ENCODE data around the gene HLA-DRB1.
"Not testable (repeated sequence)": the region's sequence is repeated elsewhere in the genome, so short reads cannot be mapped to it uniquely, and the experiment has no call there.

HLA-DRB1 gene

DNA sequence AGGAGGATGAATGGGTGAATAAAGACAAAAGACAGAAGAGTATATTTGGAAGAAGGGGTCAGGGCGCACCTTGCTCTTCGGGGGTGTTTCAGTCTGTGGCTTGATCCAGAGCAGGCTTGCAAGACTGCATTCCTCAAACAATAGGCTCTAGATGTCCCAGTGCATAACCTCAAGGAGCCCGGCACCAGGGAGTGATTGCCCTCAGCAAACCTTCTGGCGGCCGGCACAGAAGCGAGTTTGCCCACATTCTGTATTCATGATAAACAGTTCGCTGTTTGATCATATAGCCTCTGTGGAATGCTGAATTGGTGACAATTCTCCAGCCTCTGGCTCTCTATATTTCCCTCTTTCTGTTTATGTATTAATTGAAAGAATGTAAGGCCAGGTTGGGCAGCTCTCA lies 29.9 kb downstream of the HLA-DRB1 start:
- DNase-seq (ENCODE audit: low spot score) = no peak

DNA sequence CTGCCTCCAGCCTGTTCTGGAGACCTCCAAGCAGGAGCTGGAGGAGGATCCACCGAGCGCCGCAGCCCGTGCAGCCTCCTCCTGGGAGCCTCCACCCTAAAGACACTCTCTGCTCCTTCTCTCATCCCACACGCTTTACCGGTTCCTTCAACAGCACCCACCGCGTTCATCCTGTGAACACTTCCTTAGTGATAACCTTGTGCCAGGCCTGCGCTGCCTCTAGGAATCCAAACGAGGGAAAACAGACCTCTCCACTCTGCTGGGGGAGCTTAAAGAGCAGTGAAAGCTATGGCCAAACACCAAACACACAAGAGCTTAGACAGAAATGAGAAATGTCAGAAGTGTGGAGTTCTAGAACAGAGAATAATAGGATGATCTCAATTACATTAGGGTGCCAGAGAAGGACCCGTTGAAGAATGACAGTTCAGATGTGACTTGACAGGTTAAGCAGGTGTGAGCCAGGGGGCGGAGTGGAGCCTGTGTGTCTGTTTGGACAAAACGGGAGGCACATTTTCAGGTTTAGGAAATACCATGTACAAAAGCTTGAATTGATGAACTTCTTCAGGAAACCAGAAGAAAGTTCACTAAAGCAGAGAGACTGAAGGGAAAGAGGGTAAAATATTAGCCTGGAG lies 31.1 kb downstream of the HLA-DRB1 start:
- DNase-seq (ENCODE audit: low spot score) = no peak

DNA sequence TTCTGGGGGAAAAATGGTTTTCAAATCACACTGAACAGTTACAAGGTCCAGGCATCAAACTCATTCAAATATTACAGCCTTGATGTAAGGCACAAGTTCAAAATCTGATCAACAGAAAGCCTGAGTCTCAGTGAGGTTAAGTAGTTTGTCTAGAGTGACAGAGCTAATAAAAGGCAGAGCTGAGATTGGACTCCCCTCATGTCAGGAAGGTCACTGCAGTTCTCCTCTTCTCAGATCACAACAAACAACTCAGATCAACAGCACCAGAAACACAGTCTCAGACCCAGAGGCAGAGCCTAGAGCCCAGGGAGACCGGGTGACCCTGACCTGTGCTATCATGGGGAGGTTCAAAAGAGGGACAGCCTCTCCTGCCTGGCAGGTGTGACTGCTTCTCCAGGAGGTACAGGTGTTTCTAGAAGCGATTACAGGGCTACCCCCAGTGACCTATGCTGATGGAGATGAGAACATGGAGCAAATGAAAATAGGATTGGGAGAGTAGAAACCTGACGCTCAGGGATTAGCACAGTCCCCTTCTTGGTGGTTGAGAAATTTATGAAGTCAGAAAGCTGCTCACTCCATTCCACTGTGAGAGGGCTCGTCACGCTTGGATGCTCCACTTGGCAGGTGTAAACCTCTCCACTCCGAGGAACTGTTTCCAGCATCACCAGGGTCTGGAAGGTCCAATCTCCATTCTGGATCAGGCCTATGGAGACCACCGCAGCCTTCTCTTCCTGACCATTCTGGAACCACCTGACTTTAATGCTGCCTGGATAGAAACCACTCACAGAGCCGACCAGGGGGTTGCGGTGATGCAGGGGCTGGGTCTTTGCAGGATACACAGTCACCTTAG lies 35.3 kb downstream of the HLA-DRB1 start:
- no peak for DNase-seq (ENCODE audit: low spot score)

DNA sequence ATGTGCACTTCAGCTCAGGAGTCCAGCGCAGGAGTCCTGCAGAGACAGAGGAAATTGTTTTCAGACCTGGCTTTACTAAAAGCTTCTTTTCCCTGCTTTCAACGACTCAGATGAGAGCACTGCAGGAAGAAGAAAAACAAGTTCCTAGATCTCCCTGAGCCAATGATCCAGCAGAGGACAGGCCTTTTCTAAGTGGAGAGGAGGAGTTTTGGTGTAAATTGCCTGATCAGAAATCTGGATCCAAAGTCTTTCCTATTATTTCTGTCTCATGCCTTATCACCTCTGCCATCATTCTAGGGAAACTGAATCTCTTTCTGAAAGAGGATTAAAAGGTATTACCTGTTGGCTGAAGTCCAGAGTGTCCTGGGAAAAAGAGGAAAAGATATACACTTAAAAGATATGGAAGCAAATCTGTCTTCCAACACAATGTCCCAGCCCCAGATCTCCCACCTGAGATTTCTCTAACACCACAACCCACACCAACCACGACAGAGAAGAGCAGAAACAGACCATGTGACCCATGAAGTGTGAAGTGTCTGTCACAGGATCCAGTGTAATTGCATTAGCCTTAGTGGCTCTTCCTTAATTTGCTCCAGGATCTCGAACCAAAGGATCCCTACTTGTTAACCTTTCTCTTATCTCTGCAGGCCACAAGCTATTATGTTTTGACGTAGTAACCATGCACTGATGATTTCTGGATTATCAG lies 36.5 kb downstream of the HLA-DRB1 start:
- no peak for DNase-seq (ENCODE audit: low spot score)

DNA sequence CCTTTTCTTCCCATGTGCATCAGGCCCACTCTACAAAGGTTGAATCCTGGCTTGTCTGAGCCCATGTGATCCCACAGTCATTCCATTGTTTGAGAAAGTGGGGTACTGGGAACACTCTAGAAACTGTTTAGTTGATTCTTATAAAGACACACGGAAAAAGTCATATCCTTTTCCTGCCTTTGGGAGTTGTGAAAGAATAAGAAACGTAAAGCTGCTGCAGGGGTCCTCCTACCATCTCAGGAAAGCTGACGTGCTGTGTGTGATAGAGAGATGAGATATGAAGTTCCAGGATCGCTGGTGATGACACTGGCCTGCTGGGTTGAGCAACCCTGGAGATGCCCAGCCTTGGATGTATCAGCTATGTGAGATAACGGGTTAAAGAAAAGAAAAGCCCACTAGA lies 38.2 kb downstream of the HLA-DRB1 start:
- no peak for DNase-seq (ENCODE audit: low spot score)

DNA sequence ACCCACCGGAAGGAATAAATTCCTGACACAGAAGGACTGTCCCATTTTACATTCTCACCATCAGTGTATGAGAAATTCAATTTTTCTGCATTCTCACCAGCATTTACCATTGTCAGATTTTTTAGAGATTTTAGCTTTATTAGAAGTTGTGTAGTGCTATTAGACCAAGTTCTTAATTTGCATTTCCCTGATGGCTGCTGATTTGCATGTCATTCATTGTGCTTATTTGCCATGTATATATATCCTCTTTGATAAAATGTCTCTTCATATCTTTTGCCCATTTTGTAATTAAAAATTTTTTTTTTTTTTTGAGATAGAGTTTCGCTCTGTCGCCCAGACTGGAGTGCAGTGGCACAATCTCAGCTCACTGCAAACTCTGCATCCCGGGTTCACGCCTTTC lies 49.8 kb downstream of the HLA-DRB1 start:
- no peak for DNase-seq (ENCODE audit: low spot score)

DNA sequence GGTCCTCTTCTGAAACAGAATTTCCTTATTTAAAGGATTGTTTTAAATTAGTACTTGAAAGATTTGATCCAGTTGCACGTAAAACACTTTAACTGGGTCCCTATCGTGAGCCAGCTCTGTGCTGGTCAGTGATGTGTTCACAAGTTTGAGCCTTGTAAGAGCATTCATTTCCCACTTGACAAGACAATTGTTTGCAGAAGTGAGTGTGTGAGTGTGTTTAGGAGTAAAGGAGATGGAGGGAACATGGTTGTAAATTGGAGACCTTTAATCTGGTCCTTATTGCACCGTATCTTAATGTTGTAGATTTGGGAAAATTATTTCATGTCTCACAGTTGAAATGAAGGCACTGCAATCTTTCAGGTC lies 59.2 kb downstream of the HLA-DRB1 start:
- not testable (repeated sequence) for DNase-seq (ENCODE audit: low spot score)

DNA sequence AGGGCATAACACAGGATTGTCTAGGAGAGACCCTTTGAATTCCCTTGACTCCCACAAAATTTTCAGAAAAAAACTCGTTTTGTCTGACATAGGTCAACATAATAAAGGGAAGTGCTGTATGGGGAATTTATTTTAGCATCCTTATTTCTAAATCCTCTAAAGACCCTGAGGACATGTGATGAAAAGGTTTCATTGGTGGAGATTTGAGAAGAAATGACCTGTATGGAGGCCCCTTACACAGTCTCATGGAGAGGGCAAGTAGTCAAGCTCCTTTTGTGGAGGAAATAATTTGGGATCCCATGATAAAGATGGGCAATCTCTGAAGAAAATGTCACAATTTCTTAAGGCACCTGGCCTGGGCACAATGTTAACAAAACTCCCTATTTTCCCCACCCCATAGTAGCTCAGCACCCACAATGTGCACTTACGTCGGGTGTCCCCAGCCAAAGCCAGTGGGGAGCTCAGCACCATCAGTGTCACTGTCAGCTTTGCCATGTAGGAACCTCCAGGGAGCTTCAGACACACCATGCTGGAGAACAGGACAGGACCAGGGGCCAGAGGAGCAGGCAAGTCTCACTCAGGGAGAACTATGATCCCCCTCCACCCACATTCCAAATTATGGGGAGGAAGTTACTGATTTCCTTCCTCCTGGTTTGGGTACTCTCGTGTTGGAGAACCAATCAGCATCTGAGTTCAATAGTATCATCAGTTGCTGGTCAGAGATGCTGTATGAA lies 59.8 kb downstream of the HLA-DRB1 start, which contains the start of gene HLA-DRB5:
HLA-DRB5 (minus strand) TSS at position 591 of the 734 bp plus-strand sequence; CDS start at position 528, 63 bp downstream.
- DNase-seq (ENCODE audit: low spot score) = no peak

All from iPS-NIHi11 (cell line).